ENCODE data around the gene KCNQ1OT1.

The KCNQ1OT1 gene

DNA sequence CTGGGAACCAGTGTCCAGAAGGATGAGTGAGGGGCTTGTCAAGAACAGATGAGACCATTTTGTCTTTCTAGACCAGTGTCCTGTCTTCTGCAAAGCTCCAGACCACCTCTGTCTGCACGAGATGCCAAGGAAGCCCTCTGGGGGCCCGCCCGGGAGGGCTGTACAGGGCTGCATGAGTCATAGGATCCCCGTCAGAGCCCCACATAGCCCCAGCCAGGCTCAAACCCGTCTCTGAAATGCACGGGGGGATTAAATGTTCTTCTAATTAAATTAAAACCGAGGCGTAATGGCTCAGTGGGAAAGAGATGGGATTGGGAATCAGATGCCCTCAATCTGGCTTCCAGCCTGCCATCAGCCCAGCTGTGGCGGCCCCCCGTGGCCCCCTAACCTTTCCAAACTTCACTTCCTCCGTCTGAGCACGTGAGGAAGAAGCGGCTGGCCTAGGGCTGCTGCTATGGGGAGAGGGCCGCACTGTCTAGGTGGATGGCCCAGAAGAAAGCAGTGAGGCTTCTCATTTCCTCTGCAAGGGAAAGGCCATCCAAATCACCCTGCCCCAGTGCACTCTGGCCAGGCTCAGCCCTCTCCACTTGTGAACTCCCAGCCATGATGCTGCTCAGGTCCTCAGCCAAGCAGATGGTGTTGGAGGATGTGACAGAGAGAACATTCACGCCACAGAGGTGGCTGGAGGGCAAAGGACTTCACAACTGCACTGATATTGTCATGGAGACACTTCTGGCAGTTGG lies 32.8 kb downstream of the KCNQ1OT1 start:
- no peak for DNase-seq (ENCODE audit: low read depth)

GRCh38 chr11:2666401-2666741 lies 33.4 kb downstream of the KCNQ1OT1 start:
- DNase-seq (ENCODE audit: low read depth) = no peak

DNA sequence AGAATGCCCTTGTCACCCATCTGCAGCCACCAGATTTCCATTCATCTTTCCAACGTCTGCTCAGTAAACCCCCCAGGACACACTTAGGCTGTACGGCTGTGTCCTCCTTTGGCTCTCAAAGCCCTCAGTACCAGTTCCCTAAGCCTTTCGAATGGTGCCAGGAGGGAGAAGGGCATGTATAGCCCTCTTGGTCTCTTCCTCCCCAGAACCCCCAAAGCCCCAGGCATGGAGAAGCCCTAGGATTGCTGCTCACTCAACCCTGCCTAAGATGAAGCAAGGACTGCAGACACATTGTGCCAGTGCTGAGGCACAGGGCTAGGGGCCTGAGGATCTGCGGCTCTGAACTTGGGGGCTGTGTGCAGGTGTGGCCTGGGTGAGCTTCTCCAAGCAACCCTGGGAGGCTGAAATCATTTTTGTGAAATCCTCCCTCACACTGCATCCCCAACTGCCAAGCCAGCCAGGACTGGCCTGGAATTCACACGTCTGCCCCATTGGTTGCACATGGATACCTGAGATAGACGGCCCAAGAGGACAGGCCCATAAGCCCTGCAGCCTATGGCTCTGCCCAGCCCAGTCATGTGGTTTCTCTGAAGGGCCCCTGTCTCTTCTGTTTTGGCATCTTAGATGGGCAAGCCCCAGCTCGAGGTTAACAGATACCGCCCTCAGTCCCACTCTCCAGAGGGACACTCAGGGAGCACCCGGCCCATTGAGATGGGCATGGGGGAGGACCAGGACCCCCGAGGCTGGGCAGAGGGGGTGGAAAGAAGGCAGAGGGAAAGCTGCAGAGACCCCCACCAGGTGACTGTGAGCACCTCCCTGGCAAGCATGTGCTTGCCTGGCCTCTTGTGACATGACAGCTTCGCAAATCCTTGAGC lies 34.0 kb downstream of the KCNQ1OT1 start:
- DNase-seq (ENCODE audit: low read depth) = no peak

DNA sequence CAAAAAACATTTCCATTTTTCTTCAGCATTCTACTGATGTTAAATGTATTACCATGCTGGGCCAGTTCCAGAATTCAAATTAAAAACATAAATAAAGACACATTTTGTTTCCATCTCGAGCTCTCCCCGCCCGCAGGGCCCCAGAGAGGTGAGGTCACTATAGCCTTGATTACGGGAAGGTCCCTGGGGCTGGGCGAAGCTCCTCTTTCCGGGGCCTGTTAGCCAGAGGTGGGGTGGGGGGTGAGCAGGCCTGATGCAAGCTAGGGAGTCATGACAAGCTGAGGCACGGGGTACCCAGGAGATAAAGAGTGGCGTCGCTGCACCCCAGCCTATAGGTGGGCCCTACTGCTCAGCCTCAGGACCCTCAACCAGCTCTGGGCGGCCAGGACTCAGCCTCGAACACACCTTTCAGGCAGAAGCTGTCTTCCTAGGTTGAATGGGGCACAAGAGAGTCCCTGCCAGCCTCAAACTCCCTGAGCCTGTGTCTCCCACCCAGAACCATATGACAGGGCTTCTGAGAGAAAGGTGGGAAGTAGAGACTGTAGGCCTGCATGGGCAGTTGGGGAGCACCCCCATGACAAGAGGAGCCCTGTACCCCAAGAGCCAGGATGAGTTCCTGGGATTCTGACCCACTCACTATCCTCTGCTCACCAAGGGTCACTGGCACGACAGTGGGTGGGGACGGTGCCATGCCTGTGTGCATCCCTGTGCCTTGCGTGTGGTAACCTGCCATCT lies 34.8 kb downstream of the KCNQ1OT1 start:
- DNase-seq (ENCODE audit: low read depth) = no peak

DNA sequence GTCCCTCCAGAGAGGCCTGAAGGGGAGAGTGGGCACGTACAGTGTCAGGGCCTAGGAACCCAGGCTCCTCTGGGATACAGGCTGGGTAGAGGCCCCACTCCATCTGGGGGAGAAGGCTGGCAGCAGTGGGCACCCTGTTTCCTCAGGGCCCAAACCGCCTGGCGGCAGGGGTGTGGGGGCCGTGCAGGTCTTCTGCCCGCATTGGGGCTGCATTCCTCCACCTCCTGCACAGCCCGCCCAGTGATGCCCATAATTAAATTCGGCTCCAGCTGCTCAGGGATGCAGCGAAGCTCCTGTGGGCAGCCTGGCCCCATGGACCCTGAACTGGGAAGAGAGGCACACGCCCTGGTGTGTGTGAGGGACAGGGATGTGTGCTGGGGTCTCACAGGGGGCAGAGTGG lies 35.4 kb downstream of the KCNQ1OT1 start:
- no peak for DNase-seq (ENCODE audit: low read depth)

DNA sequence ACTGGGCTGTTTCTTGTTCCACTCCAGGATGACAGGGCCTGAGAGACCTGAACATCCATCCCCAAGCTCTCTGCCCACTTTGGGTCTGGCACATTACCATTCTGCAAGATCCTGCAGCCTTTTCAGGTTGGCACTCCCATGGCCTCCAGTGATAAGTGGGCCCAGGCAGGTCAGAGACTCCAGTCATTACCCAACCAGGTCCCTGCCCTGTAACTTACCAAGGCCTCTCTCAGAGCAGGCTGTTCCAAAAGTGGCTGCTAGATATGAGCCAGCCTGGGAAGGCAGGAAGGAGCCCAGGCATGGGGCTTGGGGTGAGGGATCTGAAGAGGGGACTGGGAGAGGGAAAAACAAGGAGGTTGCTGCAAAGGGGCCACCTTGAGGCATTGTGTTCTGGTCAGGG lies 35.9 kb downstream of the KCNQ1OT1 start:
- no peak for DNase-seq (ENCODE audit: low read depth)

- no peak for DNase-seq (ENCODE audit: low read depth)
These were observed 36.3 kb downstream of the KCNQ1OT1 start for GRCh38 chr11:2663506-2663905.

DNA sequence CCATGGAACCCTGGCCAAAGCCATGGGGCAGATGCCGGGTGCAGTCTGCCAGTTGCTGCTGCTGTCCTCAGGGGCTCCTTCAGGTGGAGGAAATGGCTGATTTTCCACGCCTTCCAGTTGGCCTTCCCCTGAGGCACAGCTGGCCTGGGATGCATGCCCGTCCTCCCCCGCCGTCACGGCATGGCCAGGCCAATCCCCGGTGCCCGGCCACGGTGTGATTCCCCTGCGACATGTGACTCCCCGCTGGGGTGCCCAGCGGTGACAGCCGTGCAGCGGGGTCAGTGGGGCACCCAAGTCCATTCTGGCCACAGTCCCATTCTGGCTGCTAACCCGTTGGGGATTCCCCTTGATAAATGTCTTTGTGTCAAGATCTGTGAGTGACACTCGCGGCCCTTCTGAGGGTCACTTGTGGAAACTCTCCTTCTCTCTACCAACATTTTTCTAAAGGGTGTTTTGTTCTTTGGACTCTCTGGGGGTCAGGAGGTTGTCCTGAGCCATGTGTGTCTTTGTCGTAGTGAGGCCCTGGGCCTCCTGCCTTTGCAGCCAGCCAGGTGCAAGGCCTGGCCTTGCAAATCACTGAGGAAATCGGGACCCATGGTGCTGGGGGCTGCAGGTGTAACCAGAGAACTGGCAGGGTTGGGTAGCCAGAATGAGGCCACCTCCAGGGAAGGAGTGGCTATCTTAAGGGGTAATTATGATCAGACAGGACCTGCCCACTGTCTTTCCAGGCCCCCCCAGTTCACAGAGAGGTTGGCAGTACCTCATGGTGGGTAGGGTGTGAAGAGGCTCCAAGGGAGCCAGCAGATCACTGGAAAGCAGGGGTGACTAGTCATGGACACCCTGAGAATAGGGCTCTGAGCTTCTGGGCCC lies 37.1 kb downstream of the KCNQ1OT1 start:
- no peak for DNase-seq (ENCODE audit: low read depth)

- no peak for DNase-seq (ENCODE audit: low read depth)
These were observed 37.8 kb downstream of the KCNQ1OT1 start for GRCh38 chr11:2662024-2662312.

DNA sequence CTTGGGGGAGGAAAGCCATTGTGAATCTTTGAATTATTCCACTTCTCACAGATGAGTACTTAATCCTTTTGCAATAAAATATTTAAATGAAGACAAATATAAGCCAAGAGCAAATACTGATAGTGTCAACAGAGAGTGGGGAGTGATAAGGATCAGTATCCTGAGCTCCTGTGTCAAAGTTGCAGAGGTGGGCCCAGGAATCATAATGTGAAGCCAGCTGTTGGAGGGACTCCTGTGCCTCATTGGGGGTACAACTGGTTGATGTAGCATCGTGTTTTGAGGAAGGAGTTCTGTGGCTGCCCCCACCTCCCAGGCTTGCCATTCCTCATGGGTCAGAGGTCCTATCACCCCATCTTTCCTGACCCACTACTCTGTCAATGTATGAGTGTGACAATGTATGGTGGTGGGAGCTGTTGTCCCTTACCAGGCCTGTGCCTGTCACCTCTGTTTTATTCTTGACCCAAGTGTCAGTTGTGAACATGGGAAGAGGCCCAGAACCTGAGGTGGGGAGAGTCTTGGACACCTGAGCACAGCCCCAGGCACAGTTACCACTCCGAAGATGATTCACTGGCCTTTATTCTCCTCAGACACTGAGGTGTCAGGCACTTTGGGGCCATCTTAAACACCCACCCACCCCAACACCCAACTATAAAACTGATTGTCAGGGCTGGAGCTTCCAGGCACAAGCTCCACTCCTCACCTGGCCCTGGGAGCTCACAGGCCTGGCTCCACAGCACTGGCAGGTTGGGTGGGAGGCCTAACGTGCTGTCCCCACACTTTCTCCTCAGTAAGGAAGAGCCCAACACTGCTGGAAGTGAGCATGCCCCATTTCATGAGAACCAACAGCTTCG lies 38.4 kb downstream of the KCNQ1OT1 start:
- DNase-seq (ENCODE audit: low read depth) = no peak

DNA sequence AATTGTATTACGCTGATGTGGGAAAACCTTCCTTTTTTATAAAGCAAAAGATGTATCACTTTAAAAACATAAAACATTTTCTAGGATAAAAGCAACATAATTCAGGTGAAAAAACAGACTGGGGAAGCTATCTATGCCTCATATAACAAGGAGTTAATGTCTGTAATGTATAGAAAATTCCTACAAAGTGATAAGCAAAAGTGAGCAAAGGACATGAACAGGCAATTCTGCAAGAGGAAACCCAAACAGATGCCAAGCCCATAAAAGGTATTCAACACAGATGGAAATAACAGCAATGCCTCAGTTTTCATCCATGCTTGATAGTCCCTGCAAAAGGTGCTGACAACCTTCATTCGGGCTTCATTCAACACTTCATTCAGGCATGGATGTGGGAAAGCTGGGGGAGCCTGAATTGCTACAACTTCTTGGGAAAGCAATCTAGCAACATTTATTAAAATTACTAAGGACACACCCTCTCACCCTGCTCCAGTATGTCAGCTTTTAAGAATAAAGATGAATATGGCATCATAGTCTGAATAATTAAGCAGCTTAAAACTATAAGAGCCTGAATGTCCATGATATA lies 39.3 kb downstream of the KCNQ1OT1 start:
- no peak for DNase-seq (ENCODE audit: low read depth)

GRCh38 chr11:2657697-2658284 lies 42.0 kb downstream of the KCNQ1OT1 start:
- no peak for DNase-seq (ENCODE audit: low read depth)

DNA sequence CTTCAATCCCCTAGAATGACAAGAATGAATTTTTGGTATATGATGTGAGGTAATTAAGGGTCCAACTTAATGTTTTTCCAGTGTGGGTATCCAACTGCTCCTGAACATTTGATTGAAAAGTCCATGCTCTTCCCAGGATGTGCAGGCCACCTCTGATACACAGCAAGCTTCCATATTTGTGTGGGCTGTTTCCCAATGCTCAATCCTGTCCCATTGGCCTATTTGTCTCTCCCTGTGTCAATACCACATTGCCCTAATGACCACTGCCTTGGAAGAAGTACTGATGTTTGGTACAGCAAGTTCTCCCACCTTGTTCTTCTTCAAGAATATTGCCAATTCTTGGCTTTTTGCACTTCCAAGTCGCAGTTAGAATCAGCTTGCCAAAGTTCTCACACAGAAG lies 42.9 kb downstream of the KCNQ1OT1 start:
- no peak for DNase-seq (ENCODE audit: low read depth)

GRCh38 chr11:2655834-2656622 lies 43.8 kb downstream of the KCNQ1OT1 start:
- DNase-seq (ENCODE audit: low read depth) = no peak

GRCh38 chr11:2655016-2655719 lies 44.6 kb downstream of the KCNQ1OT1 start:
- no peak for DNase-seq (ENCODE audit: low read depth)

GRCh38 chr11:2653930-2654739 lies 45.7 kb downstream of the KCNQ1OT1 start:
- no peak for DNase-seq (ENCODE audit: low read depth)

DNA sequence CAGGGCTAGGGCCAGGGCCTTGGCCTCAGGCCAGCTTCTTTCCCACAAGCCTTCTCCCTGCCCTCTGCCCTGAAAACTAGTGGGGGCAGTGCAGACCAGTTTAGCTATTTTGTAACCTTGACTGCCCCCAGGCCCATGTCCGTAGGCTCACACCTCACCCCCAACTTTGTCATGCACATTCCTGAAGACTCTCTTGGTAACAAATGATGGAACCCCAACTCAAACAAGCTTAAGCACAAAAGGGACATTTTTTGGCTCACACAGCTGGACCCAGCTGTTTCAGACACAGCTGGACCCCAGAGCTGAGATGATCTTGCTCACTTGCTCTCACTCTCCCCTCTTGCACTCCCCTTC lies 46.6 kb downstream of the KCNQ1OT1 start:
- no peak for DNase-seq (ENCODE audit: low read depth)
